DMS153 treated with DMSO at 0.1 percent for 48 hours (cell line): ENCODE data around the gene BPIFB1.

Source experiments
- DNase-seq: peaks from one replicate; lab custom pipeline; 2025; ENCODE audit not compliant: unreplicated experiment; lab: John Stamatoyannopoulos, UW

Gene BPIFB1

DNA sequence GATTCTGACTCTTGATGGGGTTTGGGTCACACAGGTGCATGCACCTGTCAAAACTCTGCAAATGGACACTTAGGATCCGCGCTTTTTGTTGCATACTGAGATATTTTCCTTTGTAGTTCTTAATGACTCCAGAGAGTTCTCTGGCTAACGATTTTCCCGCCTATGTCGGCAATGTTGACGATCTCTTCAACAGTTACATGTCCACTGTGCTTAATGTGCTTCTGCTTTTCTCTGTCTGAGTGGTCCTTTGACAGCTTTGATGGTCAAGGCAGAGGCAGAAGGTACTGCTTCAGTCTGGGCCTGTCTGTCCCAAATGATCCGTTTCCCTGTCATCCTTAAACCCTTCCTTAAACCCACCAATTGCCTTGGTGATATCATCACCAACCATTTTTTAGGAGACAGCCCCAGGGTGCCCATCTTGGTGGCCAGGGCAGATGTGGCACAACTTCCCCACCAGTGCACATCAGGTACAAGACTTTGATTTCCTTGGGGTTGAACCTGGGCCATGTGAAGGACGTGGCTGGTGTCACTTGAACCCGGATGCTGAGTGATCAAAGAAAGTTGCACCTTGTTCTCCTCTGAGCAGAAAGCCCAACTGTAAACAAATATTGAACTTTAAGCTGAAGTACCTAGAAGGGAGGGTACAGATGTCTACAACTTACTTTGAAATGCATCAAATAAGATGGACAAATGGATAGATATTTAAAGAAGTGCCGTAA is 10.7 kb upstream of the BPIFB1 start:
- no peak for DNase-seq

- no peak for DNase-seq
Observed at GRCh38 chr20:33273117-33273851, 9.7 kb upstream of the BPIFB1 start.

DNA sequence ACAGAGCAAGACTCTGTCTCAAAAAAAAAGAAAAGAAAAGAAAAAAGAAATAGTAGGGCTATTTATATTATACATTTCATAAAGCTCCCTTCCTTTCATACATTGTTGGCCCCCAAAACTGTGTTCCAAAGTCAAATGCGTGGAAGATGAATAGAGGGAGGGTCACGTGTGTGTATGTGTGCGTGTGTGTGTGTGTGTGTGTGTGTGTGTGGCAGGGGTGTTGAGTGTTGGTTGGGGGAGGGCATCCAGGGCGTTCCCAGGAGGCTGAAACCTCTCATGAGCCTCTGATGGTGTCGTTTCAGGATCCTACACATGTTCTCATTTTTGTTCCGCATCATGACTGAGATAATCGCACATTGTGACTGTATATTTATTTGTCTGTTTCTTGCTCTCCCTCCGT is 7.8 kb upstream of the BPIFB1 start:
- DNase-seq, result no peak

GRCh38 chr20:33275871-33276270 is 7.1 kb upstream of the BPIFB1 start:
- DNase-seq, result no peak

- no peak for DNase-seq
Observed at GRCh38 chr20:33276303-33277113, 6.5 kb upstream of the BPIFB1 start.

DNA sequence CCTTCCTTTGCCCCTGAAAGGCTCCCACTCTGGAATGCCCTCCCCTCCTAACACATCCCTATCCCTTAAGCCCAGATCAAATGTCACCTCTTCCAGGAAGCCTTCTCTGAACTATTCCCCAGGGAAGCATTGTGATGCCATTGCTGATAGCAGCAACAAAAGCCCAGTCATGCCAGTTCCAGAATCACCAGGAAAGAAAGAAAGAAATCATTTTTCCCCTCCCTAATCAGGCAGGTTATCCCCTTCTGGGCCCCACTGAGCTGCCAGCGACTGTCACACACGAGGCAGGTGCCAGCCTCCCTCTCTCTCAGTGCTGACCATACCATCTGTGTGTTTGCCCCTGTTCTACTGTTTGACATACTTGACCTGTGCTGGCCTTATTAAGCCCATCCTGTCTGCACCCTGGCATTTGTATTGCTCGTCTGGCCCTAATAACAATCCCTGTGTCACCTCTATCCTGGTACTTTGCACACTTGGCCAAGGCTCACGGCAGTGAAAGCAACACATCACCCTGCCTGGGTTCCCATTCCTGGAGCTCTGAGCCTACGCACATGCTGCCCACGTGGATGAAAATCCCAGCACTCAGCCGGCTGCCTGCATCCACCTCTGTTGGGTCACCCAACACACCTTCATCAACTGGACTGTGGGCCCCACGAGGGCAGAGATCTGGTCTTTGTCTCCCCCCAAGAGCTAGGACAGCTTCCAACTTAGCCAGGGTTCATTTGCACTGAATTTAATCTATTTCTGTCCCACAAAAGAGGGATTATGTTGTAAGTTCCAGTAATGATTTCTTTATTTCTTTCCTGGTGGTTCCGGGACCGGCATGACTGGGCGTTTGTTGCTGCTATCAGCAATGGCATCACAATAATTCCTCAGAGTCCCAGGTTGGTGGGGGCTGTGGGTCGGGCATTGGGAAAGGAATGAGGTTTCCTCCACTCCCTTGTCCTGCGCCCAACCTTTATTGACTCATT is 5.3 kb upstream of the BPIFB1 start:
- DNase-seq, result peak; percentile 18

GRCh38 chr20:33278700-33279099 is 4.3 kb upstream of the BPIFB1 start:
- DNase-seq, result no peak

GRCh38 chr20:33279261-33279910 is 3.6 kb upstream of the BPIFB1 start:
- no peak for DNase-seq

- DNase-seq, result no peak
Observed at GRCh38 chr20:33280000-33280680, 2.9 kb upstream of the BPIFB1 start.

GRCh38 chr20:33280775-33281174 is 2.2 kb upstream of the BPIFB1 start:
- DNase-seq, result no peak

- peak; percentile 7 for DNase-seq
Observed at GRCh38 chr20:33281550-33282146, 1.4 kb upstream of the BPIFB1 start.

DNA sequence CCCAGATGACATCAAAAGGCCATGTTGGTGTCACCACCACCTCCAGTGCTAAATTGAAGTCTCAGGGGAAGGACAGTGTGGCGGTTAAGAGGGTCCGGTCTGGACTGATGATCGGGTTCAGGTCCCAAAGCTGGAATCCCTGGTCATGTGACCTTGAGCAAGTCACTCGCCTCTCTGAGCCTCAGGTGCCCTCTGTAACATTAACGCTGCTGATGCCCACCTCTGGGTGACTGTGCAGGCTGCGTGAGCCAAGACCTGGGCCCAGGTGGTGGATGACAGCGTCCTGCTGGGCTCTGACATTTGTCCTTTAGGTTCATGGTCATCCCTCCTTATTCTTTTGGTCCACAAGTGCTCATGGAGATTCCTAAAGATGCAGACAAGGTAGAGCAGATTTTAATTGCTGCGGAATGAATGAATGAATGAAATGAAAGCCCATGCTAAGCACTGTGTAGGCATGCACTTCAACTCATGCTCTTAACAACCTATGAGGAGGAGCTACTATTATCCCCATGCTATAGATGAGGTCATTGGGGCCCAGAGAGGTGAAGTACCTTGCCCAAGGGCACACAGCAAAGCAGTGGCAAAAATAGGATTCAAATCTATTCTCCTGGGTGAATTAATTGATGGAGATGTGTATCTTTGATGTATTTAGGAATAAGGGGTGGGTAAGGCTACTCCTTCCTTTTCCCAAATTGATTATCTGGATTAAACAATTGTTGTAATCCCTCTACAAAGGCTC is 649 bp upstream of the BPIFB1 start:
- no peak for DNase-seq

DNA sequence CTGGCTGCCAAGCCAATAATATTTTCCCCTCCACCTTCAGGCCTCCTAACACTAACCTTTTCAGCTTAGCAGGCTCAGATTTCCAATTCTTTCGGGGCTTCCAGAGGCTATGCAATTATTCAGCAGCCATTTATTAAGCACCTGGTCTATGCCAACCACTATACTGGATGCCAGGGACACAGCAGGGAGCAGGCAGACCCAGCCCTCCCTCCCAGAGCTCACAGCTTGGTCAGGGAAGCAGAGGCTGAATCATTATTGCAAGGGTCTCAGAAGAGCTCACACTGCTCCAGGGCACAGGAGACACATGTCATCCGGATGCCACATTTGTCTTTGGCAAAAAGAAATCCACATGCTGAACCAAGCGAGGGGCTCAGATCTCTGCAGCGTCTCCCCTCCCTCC is 1.3 kb downstream of the BPIFB1 start:
- no peak for DNase-seq

DNA sequence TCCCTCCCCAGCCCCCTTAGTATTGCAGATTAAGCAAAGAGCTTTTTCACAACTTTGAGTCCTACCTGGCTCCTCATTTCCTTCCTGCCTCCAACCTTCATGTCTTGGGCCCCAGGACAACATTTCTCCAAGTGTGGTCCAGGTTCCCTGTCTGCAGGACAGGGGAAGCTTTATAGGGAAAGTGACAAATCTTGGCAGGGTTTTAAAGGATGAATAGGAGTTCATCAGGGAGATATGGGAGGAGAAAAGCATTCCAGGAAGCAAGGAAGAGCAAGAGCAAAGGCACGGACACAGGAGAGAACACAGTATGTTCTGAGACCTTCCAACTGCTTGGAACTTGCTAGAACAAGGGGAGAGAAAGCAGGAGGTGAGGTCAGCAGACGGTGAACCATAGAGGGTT is 1.9 kb downstream of the BPIFB1 start:
- DNase-seq, result no peak

DNA sequence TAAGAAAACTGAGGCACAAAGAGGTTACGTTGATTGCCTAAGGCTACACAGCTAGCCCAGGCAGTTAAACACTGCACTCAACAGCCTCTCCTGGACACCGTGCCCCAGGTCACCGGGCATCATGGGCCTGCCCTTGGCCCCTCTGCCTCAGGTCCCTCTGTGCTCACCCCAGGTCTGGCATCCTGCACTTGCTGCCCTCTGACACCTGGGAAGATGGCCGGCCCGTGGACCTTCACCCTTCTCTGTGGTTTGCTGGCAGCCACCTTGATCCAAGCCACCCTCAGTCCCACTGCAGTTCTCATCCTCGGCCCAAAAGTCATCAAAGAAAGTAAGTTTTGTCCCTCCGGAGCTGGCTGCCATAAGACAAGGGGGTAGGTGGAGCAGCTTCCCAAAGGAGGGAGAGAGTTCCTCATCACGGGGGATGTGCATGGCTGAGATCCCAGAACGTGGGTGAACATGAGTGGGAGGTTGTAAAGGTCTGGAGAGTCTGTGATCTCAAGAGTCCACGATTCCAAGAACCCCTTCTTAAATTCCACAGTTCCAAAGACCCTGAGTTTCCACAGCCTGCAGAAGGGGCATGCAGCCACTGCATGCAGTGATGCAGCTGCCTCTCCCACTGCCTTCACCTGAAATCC is 3.0 kb downstream of the BPIFB1 start:
- DNase-seq, result no peak

GRCh38 chr20:33287884-33288283 is 4.9 kb downstream of the BPIFB1 start:
- DNase-seq, result no peak

- DNase-seq, result no peak
Observed at GRCh38 chr20:33290852-33291251, 7.8 kb downstream of the BPIFB1 start.

- DNase-seq, result no peak
Observed at GRCh38 chr20:33291416-33291815, 8.4 kb downstream of the BPIFB1 start.
